Activated gamma-delta T cell (primary cell): ENCODE results near the gene DNAJC10.
"Not testable (repeated sequence)": the region's sequence is repeated elsewhere in the genome, so short reads cannot be mapped to it uniquely, and the experiment has no call there.

ENCODE experiments used
- DNase-seq: peaks from one replicate; lab custom pipeline; 2025; lab: John Stamatoyannopoulos, UW

Gene DNAJC10

GRCh38 chr2:182724656-182725055, 8.6 kb downstream of the DNAJC10 start:
- DNase-seq, result no peak

DNA sequence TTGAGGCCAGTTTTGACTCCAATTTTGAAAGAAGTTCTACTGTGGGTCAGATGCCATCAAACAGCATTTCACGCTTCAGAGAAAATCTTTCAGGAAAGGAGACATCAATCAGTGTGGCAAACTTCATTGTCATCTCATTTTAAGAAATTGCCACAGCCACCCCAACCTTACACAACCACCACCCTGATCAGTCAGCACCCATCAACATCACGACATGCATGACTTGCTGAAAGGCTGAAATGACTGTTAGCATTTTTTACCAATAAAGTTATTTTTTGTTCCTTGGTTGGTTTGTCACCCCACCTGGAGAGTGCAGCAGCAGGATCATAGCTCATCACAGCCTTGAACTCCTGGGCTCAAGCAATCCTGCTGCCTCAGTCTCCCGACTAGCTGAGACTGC, 10.4 kb downstream of the DNAJC10 start:
- no peak for DNase-seq

DNA sequence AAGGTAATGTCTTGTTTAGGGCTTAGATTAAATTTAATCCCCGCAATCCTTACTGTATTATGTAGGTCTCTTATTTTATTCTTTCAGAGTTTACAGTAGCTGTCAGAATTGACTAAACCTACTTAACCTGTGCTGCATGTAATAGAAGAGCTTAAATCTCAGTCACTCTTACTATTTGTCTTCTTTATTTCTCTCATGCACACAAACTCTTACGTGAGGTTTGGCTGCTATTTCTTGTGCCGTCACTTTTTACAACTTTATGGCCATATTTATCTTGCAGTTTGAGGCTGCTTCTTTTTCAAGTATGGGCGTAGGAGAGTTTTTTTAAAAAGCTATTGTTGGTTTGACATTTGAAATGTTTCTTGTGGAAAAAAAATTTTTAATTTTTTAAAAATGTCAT, 12.0 kb downstream of the DNAJC10 start:
- no peak for DNase-seq

GRCh38 chr2:182729710-182730339, 13.8 kb downstream of the DNAJC10 start:
- DNase-seq, result no peak

- no peak for DNase-seq
Measured at GRCh38 chr2:182730486-182730885, 14.4 kb downstream of the DNAJC10 start.

DNA sequence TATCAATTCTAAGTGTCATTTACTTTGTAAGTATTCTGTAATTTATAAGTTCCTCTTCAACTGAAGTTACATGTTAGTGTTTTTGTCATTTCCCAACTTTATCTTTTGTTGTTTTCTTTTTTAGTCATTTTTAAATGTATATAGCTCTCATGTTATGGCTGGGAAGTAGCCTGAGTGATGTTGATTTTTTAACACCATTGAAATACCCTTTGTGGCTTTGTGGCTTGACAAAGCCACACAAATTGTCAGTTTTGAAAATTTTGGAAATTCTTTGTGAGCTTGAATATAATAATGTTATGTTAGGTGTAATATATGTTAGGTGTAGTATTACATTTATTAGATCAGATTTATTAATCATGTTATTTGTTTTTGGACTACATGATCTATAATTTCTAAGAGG, 16.7 kb downstream of the DNAJC10 start:
- DNase-seq, result no peak

DNA sequence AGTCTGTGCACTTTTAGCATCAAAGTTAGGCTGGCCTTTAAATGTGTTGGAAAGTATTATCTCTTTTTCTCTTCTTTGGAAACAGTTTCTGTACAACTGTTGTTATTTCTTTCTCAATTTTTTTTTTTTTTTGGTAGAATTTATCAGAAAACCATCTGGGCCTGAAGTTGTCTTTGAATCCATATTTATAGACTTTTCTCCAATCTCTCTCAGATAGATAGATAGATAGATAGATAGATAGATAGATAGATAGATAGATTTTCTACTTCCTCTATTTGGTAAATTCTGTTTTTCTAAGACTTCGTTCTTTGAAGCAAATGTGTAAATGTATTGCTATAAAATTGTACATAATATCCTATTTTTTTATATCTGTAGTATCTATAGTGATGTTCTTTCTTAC, 17.5 kb downstream of the DNAJC10 start:
- no peak for DNase-seq

DNA sequence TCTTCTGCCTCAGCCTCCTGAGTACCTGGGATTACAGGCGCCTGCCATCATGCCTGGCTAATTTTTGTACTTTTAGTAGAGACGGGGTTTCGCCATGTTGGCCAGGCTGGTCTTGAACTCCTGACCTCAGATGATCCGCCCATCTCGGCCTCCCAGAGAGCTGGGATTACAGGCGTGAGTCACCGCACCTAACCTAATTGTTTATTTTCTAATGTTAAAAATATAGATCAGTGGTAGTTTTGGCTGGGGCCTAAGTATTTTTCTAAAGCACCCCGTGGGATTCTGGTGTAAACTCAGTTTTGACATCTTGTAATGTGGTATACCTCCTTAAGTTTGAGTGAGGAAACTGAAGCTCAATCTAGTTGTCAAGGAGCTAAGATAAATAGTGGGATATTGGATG, 20.8 kb downstream of the DNAJC10 start:
- DNase-seq, result not testable (repeated sequence)

GRCh38 chr2:182740701-182741100, 24.6 kb downstream of the DNAJC10 start:
- DNase-seq, result no peak

GRCh38 chr2:182741620-182742019, 25.6 kb downstream of the DNAJC10 start:
- DNase-seq, result no peak

- no peak for DNase-seq
Measured at GRCh38 chr2:182744490-182744889, 28.4 kb downstream of the DNAJC10 start.

- DNase-seq, result no peak
Measured at GRCh38 chr2:182745061-182745460, 29.0 kb downstream of the DNAJC10 start.

GRCh38 chr2:182745894-182746293, 29.8 kb downstream of the DNAJC10 start:
- not testable (repeated sequence) for DNase-seq

DNA sequence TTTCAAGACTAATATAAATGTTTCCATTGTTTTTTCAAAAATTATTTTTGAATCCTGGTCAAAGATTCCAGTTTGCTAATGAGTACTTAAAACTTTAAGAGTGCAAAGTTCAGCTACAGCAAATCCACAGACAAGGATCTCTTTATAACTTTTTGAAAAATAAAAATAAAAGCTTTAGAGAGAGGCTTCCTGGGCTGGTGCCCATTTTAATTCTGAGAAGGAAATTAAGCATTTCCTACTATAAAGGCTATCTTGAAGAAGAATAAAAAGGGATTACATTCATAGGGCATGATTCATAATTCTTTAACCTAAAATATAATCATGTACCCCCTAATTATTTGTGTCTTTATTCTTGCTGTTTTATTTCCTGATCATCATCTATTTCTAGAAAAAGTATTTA, 38.2 kb downstream of the DNAJC10 start:
- no peak for DNase-seq

GRCh38 chr2:182758379-182758778, 42.3 kb downstream of the DNAJC10 start:
- no peak for DNase-seq

GRCh38 chr2:182761903-182762302, 45.8 kb downstream of the DNAJC10 start:
- no peak for DNase-seq

- DNase-seq, result no peak
Measured at GRCh38 chr2:182763311-182763912, 47.4 kb downstream of the DNAJC10 start.

DNA sequence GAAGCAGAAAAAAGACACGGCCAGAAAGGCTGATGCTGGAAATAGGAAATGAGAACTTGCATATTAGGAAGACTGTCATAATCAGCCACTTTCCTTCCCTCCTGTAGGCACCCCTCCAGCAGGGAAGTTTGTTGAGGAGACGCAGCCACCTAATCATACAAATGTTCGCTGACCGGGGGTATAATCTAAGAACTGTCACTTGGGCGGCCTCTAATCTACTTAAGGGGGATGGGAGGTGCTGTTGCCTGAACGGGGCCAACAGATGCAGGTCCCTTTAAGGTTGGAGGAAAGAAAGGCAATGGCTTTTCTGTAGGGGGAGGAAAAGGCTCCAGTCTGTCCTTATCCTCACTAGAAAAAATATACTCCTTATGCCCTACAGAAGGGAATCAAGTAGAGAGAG, 50.6 kb downstream of the DNAJC10 start:
- DNase-seq, result no peak

- DNase-seq, result no peak
Measured at GRCh38 chr2:182767578-182767977, 51.5 kb downstream of the DNAJC10 start.

GRCh38 chr2:182768950-182769349, 52.9 kb downstream of the DNAJC10 start:
- not testable (repeated sequence) for DNase-seq

- DNase-seq, result no peak
Measured at GRCh38 chr2:182779323-182779722, 63.3 kb downstream of the DNAJC10 start.

- DNase-seq, result not testable (repeated sequence)
Measured at GRCh38 chr2:182781099-182781498, 65.0 kb downstream of the DNAJC10 start.

DNA sequence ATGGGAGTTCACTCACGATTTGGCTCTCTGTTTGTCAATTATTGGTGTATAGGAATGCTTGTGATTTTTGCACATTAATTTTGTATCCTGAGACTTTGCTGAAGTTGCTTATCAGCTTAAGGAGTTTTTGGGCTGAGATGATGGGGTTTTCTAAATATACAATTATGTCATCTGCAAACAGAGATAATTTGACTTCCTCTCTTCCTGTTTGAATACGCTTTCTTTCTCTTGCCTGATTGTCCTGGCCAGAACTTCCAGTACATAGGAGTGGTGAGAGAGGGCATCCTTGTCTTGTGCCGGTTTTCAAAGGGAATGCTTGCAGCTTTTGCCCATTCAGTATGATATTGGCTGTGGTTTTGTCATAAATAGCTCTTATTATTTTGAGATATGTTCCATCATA, 66.6 kb downstream of the DNAJC10 start:
- not testable (repeated sequence) for DNase-seq
